Left ventricle myocardium inferior (tissue), 1 donor: ENCODE measurements around the gene EPHB2. TPM values are rescaled to one million over a fixed set of nuclear protein-coding genes. Genes with fewer than 3 reads are reported as not detected.

Source experiments
- DNase-seq: peaks from one replicate; pipeline ENCODE4 v3.0.0-alpha.2; 2020
- H3K27ac ChIP-seq: fragments of 200-600 bp; replicated peaks from 2 replicates; pipeline ENCODE4 v1.8.0; 2021
- H3K27me3 ChIP-seq: fragments of 200-600 bp; 2 replicates; pipeline ENCODE4 v1.8.0; 2021; ENCODE audit warnings: low read depth
- H3K36me3 ChIP-seq: fragments of 200-600 bp; 2 replicates; pipeline ENCODE4 v1.8.0; 2021
- H3K4me1 ChIP-seq: fragments of 200-600 bp; 2 replicates; pipeline ENCODE4 v1.8.0; 2021
- H3K4me3 ChIP-seq: fragments of 200-600 bp; 2 replicates; pipeline ENCODE4 v1.8.0; 2021; ENCODE audit warnings: mild to moderate bottlenecking, moderate library complexity
- H3K9me3 ChIP-seq: fragments of 200-600 bp; replicated peaks from 2 replicates; pipeline ENCODE4 v1.8.0; 2021
- intact Hi-C: fragments of 100-400 bp; cut with micrococcal nuclease; formaldehyde crosslinking; loops from one replicate; pipeline ENCODE4 v1.11.0; 2022
- total RNA-seq: library from RNA; stranded (reverse); fragmentation: NEBNext Ultra II Directional; extraction: Animal tissue kit (Norgen Biotek cat#: 25700); gene quantifications from one replicate; pipeline ENCODE4 v1.2.1, GENCODE V29; 2021
- TF ChIP-seq, protein P1 (sequence below): fragments of 200-600 bp; IDR thresholded peaks from 2 replicates; pipeline ENCODE4 v1.8.0; 2021; ENCODE audit warnings: antibody characterized with exemption, mild to moderate bottlenecking, borderline replicate concordance
- donor health status: DM: no; HTN: yes; CAD: no; lungs with severe emphysema.

Gene EPHB2
- total RNA-seq, 1 donor from 2014 or later: 2.0 TPM

GRCh38 chr1:22860414-22860800, 149.8 kb downstream of the EPHB2 start:
- Histone ChIP-seq H3K9me3 (no peaks in the 10 kb centered on the region), H3K27ac (no peak overlapping the region), H3K27me3 (no peaks in the 10 kb centered on the region), H3K4me3 (no peak overlapping the region), H3K4me1 (peaks cover 6% of the 10 kb centered on the region), H3K36me3 (no peaks in the 10 kb centered on the region)
- no peak for DNase-seq
- intact Hi-C loops: no loop called here
- TF ChIP-seq, protein P1, sequence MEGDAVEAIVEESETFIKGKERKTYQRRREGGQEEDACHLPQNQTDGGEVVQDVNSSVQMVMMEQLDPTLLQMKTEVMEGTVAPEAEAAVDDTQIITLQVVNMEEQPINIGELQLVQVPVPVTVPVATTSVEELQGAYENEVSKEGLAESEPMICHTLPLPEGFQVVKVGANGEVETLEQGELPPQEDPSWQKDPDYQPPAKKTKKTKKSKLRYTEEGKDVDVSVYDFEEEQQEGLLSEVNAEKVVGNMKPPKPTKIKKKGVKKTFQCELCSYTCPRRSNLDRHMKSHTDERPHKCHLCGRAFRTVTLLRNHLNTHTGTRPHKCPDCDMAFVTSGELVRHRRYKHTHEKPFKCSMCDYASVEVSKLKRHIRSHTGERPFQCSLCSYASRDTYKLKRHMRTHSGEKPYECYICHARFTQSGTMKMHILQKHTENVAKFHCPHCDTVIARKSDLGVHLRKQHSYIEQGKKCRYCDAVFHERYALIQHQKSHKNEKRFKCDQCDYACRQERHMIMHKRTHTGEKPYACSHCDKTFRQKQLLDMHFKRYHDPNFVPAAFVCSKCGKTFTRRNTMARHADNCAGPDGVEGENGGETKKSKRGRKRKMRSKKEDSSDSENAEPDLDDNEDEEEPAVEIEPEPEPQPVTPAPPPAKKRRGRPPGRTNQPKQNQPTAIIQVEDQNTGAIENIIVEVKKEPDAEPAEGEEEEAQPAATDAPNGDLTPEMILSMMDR: no peak

- Histone ChIP-seq H3K27ac (no peak overlapping the region), H3K27me3 (no peaks in the 10 kb centered on the region), H3K4me3 (no peak overlapping the region), H3K9me3 (no peaks in the 10 kb centered on the region), H3K4me1 (peaks cover 6% of the 10 kb centered on the region), H3K36me3 (no peaks in the 10 kb centered on the region)
- DNase-seq: no peak
- TF ChIP-seq, protein P1: no peak
- intact Hi-C loops: no loop called here
Measured at GRCh38 chr1:22860883-22861385, 150.3 kb downstream of the EPHB2 start.

DNA sequence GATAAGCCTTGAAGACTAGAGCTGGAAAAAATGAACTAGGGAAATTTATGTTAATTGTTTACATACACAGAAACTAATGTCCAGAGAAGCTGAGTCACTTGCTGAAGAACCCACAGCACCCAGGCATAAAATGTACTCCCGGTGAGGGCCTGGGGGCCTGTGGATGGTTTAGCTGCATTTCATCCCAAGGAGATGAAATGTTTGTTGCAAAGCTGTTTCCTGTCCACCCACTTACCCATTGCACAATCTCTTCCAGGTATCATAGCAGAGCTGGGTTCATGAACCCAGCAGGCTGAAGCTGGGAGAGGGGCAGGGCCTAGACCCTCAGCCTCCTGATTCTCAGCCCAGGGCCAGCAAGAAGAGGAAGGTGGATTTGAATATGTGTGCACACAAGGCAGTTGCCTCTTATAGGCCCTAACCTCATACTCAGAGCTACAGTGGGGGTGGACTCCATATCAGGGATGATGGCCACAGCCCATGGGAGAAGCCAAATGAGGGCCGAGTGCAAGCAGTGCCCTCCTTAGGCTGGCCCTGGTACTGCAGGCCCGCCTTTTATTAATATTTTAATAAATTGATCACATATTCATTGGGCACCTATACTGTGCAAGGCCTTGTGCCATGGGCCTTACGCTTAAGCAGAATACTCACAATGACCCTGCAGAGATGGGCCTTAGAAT, 151.3 kb downstream of the EPHB2 start:
- Histone ChIP-seq H3K4me1 (peaks cover 6% of the 10 kb centered on the region), H3K27ac (no peak overlapping the region), H3K27me3 (no peaks in the 10 kb centered on the region), H3K9me3 (no peaks in the 10 kb centered on the region), H3K4me3 (no peak overlapping the region), H3K36me3 (no peaks in the 10 kb centered on the region)
- intact Hi-C loops: no loop called here
- TF ChIP-seq, protein P1: peak; percentile 73
- DNase-seq: no peak

GRCh38 chr1:22862752-22863151, 152.1 kb downstream of the EPHB2 start:
- Histone ChIP-seq H3K9me3 (no peaks in the 10 kb centered on the region), H3K36me3 (no peaks in the 10 kb centered on the region), H3K27ac (no peak overlapping the region), H3K4me1 (peaks cover 6% of the 10 kb centered on the region), H3K4me3 (no peak overlapping the region), H3K27me3 (no peaks in the 10 kb centered on the region)
- DNase-seq: no peak
- TF ChIP-seq, protein P1: no peak
- intact Hi-C loops: no loop called here

GRCh38 chr1:22863766-22864165, 153.1 kb downstream of the EPHB2 start:
- H3K27ac ChIP-seq: no peak overlapping the region
- intact Hi-C loops: no loop called here

More at GRCh38 chr1:22863766-22864165, 153.1 kb downstream of the EPHB2 start:
- Histone ChIP-seq H3K4me3 (no peak overlapping the region), H3K27me3 (no peaks in the 10 kb centered on the region), H3K9me3 (peaks cover 8% of the 10 kb centered on the region), H3K36me3 (no peaks in the 10 kb centered on the region), H3K4me1 (peaks cover 6% of the 10 kb centered on the region)
- TF ChIP-seq, protein P1: no peak
- DNase-seq: no peak
